Hematopoietic multipotent progenitor cell treated with erythropoietin and hydrocortisone succinate and interleukin-3 and kit ligand, for 8 days (in vitro differentiated cells): ENCODE data around the gene EPHA4.

Experiments used
- DNase-seq: peaks from one replicate; pipeline ENCODE4 v3.0.0-alpha.2; 2015

The EPHA4 gene

DNA sequence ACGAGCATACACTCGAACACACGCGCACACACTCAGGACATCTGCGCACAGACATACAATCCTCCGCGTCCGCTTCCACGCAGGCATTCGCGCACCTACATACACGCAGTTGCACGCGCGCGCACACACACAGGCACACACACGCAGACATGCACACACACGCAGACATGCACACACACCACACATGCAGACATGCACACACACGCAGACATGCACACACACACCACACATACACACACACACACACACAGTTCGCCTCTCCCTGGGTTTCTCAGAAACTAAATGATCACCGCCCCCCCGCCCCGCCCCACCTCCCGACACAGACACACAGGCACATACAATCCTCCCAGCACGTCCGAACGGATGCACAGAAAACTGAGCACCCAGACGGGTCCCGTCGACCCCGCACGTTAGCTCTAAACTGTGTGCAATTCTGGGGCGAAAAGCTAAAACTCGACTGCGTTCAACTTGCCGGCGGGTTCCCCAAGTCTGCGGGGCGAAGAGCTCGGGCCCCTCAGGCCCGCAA is 1.0 kb downstream of the EPHA4 start:
- DNase-seq = no peak

GRCh38 chr2:221570321-221570935 is 1.7 kb downstream of the EPHA4 start:
- no peak for DNase-seq

DNA sequence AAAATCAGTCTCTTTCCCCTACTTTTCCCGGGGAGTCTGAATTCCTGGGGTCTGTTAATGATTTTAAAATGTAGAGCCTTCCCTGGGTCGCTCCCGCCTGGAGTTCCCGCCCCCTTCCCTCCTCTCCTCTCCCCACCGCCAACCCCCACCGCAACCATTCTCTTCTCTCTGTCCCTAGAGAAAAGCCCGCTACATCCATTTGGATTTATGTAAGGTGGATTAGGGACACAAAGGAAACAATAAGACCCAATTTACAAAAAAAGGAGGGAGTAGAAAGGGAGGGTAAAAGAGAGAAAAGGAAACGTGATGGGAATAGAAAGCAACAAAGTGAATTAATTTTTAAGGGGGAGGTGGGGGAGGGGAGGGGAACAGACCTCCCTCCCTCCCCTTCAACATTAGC is 2.2 kb downstream of the EPHA4 start:
- no peak for DNase-seq

DNA sequence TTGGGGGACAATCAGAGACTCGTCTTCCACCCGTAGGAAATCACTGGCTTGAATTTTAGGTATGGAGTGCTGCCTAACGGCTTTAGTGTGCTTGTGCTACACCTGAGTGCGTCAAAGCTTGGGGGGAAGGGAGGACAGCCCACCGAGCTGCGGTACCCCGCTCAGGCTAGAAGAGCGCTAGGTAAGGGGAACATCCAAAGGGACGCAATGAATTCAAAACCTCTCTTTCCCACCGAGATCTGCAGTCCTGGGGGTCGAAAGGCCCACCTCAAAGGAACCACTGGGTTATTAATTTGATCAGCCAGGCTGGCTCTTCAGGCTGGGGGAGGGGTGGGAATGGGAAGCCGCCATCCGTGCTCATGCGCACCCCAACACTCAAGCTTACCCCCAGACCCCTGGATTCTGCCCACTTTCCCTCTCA is 2.7 kb downstream of the EPHA4 start:
- no peak for DNase-seq

DNA sequence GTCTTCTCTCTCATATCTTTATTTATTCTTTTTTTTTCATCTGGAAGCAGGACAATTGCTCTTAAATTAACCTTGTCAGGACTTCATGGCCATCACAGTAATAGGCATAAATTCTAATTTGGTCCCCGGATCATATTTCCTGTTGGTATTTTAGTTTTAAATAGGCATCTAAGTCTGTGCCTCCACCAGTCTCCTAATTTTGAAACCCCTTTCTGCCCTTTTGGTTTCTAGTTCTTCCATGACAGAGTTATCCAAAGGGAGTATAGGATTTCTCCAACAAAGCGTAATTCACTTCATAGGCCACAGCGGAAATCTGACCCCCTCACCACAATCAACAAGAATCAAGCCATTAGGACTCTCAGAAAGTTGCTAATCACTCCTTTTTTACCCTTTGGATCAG is 3.8 kb downstream of the EPHA4 start:
- DNase-seq = no peak

DNA sequence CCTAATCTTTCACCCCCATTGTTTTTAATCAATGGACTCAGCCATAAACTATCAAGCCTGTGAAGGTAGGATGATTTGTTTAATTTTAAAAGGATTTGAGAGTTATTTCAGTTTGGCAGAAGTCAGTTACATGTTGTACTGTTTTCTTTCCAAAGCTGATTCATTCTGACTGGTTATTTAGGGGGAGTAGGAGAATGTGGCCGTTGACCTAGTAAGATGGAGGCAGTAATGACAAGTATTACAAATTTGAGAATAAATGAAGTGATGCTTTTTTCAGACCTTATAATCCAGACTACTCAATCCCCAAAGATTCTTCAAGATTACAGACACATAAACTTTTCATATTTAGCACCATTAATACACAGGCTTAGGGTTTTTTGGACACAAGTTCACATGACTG is 4.3 kb downstream of the EPHA4 start:
- DNase-seq = no peak

DNA sequence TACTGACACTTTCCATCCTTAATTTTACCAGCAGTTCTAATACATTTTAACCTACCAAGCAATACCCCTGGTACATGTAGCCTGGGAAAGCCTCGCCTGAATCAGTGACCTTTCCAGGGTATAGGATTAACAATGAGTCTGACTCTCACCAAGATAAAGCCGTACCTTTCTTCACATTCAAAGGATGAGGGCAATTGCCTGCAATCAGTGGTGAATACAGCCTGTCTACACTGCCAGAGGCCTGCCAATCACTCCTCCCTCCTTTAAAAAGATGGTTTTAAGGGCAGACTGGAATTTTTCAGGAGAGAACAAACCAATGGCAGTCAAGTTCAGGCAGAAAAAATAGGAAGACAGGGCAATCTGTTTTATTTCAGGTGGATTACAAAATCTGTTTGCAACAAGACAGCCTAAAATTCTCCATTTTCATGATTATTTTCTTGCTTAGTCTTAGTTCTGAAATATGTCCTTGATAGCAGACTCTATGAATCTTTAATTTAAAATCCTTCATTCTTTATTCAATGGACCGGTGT is 4.8 kb downstream of the EPHA4 start:
- DNase-seq = no peak

DNA sequence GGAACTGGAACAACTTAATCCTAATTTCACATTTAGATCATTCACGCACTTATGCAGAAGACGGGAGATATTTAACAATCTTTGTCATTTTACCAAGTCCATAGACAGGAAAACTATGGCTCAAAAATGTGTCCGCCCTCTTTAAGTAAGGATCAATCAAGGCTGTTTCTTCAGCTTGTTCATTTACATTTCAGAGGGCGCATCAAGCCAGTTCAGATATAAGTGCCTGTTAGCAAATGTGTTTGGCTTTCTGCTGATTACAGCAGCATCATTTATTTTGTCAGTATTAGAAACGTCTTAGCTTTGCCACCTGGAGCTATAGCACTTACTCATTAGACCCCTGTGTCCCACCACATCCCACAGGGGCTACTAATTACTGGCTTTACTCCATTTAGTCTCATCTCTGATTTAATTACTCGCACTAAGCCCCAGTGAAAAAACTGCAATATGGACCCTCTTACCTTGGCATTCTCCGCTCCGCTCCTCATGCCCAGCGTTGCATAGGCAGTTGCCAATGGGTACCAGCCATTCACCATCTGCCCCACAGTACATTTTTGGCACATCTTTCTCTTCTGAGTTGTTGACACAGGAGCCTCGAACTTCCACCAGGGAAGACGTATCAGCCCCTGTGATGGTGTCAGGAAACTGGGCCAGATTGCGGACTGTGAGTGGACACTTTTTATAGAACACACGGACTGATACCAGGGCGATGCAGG is 8.7 kb downstream of the EPHA4 start:
- DNase-seq = no peak

DNA sequence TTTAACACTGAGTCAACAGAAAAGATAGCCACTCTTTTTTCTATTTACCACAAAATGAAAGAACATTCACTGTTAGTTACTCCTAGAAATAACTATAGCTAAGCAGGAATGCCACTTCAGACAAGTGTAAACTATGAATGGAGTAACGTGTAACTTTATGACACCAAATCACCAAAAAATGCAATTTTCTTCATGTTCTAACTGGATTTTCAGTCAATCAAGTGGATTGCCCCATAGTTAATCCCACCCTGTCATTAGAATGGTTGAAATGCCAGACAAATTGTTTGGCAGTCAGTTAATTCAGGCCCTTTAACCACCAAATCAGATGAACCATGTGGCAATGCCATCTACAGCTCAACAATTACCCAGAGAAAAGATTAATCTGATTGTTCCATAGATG is 9.9 kb downstream of the EPHA4 start:
- no peak for DNase-seq

- DNase-seq = no peak
These were observed 10.3 kb downstream of the EPHA4 start for GRCh38 chr2:221561770-221562169.

GRCh38 chr2:221559991-221560390 is 12.1 kb downstream of the EPHA4 start:
- no peak for DNase-seq

DNA sequence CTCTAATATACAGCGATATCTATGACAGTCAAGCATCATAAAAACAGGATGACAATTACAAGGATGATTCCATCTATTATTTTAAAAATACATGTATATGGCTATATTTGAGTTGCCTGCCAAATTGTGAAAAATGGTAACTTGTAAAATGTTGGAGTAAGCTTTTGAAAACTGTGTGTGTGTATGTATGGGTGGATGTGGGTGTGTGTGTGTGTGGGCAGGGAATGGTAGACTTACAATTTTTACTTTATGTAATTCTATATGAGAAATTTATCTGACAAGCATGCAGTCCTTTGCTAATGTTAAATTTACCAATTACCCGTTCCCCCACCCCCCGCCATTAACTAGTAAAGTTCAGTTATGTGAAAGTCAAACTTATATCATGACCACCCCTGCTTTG is 14.0 kb downstream of the EPHA4 start:
- no peak for DNase-seq

GRCh38 chr2:221555494-221555846 is 16.6 kb downstream of the EPHA4 start:
- no peak for DNase-seq

GRCh38 chr2:221554769-221555493 is 17.2 kb downstream of the EPHA4 start:
- no peak for DNase-seq

- no peak for DNase-seq
These were observed 18.8 kb downstream of the EPHA4 start for GRCh38 chr2:221553333-221553732.

DNA sequence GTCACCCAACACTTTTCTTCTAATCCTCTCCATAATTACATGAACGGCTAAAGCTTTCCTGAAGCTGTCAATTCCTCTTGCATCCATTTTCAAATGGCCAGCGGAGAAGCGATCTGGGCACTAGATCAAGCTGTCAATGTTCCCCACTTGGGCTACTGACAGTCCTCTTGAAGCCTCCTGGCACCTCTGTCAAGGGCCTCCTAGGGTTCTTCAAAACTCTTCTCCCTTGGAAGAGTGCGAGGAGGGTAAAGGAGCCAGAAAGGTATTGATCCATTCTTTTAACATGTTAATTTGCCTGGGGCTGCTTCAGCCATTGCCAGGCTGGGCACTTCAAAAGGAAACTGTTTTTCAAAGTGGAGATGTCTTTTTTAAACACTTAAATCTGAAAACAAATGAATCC is 19.8 kb downstream of the EPHA4 start:
- DNase-seq = no peak

- DNase-seq = no peak
These were observed 20.2 kb downstream of the EPHA4 start for GRCh38 chr2:221551864-221552263.

DNA sequence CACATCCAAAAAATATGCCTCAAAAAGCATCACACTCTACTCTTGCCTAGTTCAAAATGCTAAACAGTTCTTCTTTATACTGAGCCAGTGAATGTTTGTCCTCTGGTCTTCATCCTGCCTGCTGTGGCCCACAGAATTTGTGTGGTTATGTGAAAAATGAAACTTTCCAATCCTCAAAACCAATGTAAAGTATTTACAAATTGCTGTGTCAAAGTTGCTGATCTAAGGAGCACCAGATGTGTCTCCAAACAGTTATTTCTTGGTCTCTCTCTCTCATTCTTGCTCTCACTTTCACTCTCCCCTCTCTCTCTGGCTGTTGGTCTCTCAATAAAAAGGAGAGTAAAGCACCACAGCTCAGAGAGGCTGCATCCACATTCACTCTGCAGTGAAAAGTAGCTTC is 23.0 kb downstream of the EPHA4 start:
- no peak for DNase-seq

- DNase-seq = no peak
These were observed 25.4 kb downstream of the EPHA4 start for GRCh38 chr2:221546505-221547225.

DNA sequence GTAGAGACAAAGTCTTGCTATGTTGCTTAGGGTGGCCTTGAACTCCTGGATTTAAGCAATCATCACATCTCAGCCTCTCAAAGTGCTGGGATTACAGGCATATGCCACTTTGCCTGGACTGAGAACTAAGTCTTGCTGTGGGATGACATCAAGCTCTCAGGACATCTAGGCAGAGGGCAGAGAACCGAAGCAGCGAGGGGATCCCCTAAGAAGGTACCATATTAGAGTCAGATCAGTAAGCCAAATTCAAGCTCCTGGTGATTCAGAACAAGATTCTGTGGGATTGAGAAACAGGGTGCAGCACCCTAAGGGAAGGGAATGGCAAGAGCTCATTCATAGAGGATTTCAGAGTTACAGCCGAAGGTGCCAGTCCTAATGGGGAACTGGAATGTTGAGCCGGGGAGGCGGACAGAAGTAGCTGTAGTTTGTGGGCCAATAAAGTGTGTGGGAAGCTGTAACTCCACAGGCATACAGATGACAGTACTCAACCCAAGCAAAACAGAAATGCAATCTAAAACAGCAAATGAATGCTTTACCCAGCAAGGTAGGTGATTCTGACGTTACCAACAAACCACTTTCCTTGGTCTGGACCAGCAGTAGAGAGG is 30.9 kb downstream of the EPHA4 start:
- no peak for DNase-seq

DNA sequence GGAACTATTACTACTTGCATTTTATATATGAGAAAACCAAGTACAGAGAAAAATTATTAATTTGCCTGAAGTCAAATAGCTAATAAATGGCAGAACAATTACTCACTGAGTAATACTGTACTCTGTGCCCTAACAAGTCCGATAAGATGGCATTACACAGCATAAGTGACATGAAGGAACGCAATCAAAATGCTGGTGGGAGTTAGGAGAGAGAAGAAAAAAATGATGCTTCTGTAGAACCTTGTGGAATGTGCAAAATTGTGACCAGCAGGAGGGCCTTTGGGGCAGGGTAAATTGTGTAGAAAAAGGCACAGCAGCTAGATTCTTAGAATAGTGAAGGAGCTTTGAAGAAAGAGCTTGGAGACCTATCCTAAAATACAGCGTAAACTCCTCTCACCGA is 32.9 kb downstream of the EPHA4 start:
- DNase-seq = no peak

DNA sequence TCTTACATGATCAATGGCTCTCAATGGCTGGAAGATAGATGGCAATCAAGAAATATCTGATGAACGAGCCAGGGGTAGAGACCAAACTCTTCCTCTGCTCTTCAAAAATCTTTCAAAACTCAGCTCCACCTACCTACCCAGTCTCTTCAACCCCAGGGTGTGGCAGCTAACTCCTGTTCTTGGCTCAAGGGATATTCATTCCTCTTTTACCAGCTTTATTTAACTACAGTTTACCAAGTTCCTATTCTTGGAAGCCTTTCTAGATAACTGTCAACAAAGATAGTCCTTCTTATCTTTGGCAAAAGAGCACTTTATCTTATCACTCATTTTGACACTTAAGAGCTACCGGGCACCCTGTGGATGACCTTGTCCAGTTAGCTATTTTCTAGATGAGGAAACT is 36.3 kb downstream of the EPHA4 start:
- DNase-seq = no peak

DNA sequence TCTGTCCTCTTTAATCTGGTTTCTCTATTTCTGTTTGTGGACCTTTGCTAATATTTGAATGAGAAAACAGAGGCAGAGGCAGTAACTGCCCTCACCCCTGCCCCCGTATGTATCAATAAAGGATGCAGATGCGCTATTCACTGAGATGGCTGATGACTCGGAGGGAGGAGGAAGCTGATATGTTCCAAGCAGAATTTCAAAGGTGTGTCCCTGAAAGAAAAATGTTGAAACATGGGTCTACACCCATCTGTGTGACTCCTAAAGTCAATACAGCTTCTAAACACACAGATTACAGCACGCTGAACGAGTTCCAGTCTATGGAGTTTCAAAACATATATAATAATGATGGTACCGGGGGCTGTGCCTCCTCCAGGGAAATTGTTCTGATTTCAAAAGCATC is 38.8 kb downstream of the EPHA4 start:
- no peak for DNase-seq
